Measurements from ENCODE around the gene MEGF11. TPM values are rescaled to one million over a fixed set of nuclear protein-coding genes. Genes with fewer than 3 reads are reported as not detected.

The MEGF11 gene
- polyA plus RNA-seq, 1 donor: 0.66 TPM

DNA sequence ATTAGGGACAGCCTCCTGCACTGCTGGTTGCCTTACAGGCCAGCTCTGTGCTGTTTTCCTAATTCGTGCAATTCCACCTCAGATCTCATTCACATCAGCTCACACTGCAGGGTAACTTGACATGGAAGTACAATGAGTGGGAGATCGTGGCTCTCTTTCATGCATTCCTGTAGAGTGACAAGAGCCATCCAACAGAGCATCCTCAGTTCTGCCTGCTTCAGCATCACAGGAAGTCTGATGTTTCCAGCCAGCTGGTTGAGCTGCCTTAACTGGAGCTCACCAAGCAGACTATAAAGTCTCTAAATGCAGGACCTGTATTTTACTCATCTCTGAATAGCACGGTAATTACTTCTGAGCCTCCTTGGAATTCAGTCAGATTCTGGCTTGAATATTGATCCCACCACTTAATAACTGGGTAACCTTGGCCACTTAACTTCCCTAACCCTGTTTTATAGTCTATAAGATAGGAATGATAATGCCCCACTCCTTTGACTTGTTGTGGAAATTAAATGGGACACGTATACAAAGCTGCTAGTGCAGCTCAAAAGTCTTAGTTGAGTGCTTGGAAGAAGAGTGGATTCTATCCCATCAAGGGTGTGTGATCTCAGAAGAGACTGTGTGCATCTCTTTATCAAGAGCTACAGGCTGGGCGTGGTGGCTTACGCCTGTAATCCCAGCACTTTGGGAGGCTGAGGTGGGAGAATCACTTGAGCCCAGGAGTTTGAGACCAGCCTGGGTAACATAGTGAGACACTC, 38.4 kb upstream of the MEGF11 start:
- H3K27ac ChIP-seq (ENCODE audit: low read length): no peak overlapping the region
- H3K4me3 ChIP-seq (ENCODE audit: low read length): no peak overlapping the region
- 80% methylated on average over 1 of the region's 6 CpGs for WGBS (ENCODE audit: insufficient coverage, low lambda C conversion rate)
- H3K9me3 ChIP-seq (ENCODE audit: control insufficient read depth, low read depth, low read length): peaks cover 2% of the 10 kb centered on the region
- H3K36me3 ChIP-seq (ENCODE audit: control insufficient read depth, insufficient read depth, low read length): no peaks in the 10 kb centered on the region
- no peaks in the 10 kb centered on the region for H3K27me3 ChIP-seq (ENCODE audit: control insufficient read depth, insufficient read depth, low read length)
- no peak for DNase-seq
- peaks cover 14% of the 10 kb centered on the region for H3K4me1 ChIP-seq (ENCODE audit: control insufficient read depth, insufficient read depth, low read length)

DNA sequence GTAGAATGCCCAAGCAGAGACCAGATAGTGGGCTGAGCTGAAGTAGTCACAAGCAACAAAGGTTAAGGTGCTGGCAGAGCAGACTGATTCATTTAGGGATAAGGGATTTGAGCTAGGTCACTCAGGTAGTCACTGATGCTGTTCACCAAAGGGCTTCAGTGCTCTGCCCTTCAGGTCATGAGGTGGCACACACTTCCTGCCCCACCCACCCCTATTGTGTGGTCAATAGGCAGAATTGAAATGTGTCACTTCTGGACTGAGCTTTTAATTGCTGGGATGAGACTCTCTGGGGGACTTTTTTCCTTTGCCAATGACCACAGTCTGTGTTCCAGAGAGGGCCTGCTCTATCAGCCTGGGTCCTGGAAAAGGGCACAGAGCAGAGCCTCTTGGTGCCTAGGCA, 37.0 kb upstream of the MEGF11 start:
- no peaks in the 10 kb centered on the region for H3K27me3 ChIP-seq (ENCODE audit: control insufficient read depth, insufficient read depth, low read length)

DNA sequence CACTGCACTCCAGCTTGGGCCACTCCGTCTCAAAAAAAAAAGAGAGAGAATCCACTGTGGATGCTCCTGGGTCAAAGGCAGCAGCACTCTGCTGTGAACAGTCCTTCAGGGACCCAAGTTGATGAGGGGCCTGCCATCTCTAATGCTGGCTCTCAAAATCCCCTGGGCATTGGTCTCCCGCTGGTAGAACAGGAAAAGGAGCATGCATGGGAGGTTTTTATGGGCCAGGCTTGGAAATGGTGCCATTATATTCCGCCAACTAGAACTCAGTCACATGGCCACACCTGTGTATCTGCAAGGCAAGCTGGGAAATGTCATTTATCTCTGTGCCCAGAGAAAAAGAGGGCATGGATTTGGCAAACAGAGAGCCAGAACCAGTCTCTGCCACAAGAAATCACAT, 36.5 kb upstream of the MEGF11 start:
- H3K4me3 ChIP-seq (ENCODE audit: low read length): no peak overlapping the region
- no peak for DNase-seq
- H3K27ac ChIP-seq (ENCODE audit: low read length): no peak overlapping the region
- H3K4me1 ChIP-seq (ENCODE audit: control insufficient read depth, insufficient read depth, low read length): peaks cover 19% of the 10 kb centered on the region
- no peaks in the 10 kb centered on the region for H3K36me3 ChIP-seq (ENCODE audit: control insufficient read depth, insufficient read depth, low read length)
- peaks cover 2% of the 10 kb centered on the region for H3K9me3 ChIP-seq (ENCODE audit: control insufficient read depth, low read depth, low read length)
- WGBS (ENCODE audit: insufficient coverage, low lambda C conversion rate): no CpG with 5 or more reads among the region's 3 CpGs
- no peaks in the 10 kb centered on the region for H3K27me3 ChIP-seq (ENCODE audit: control insufficient read depth, insufficient read depth, low read length)

More for the DNA sequence above, 37.0 kb upstream of the MEGF11 start:
- peaks cover 2% of the 10 kb centered on the region for H3K9me3 ChIP-seq (ENCODE audit: control insufficient read depth, low read depth, low read length)
- DNase-seq: no peak
- H3K4me3 ChIP-seq (ENCODE audit: low read length): no peak overlapping the region
- H3K4me1 ChIP-seq (ENCODE audit: control insufficient read depth, insufficient read depth, low read length): peaks cover 20% of the 10 kb centered on the region
- H3K36me3 ChIP-seq (ENCODE audit: control insufficient read depth, insufficient read depth, low read length): no peaks in the 10 kb centered on the region
- no peak overlapping the region for H3K27ac ChIP-seq (ENCODE audit: low read length)

DNA sequence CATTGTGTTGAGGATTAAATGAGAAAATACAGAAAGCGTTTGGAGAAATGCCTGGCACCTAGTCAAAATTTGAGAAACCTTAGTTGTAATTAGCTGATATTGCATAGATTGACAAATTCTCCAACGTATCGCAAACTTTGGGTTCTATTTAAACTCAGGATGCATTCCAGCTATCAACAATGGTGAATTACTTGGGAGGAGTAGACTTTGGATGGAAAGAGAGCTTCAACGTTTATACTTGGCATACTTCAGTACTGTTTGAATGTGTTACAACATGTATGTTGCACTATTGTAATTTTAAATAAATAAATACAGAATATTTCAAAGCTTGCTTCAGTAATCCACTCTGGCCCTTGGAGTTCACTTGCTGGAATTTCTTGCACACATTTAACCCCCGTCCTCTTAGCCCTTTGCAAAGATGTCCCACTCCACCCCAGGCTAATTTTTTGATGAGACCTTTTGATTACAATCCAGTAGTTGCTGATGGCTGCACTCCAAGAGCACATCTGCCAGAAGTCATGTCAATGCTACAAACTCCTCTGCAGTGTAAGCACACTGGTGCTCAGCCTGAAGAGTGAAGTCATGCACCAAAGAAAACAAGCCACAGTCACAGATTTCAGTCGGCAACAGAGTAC, 35.1 kb upstream of the MEGF11 start:
- no peaks in the 10 kb centered on the region for H3K9me3 ChIP-seq (ENCODE audit: control insufficient read depth, low read depth, low read length)
- H3K27ac ChIP-seq (ENCODE audit: low read length): no peak overlapping the region
- no peak overlapping the region for H3K4me3 ChIP-seq (ENCODE audit: low read length)
- 83% methylated on average over 1 of the region's 6 CpGs for WGBS (ENCODE audit: insufficient coverage, low lambda C conversion rate)
- no peaks in the 10 kb centered on the region for H3K36me3 ChIP-seq (ENCODE audit: control insufficient read depth, insufficient read depth, low read length)
- H3K27me3 ChIP-seq (ENCODE audit: control insufficient read depth, insufficient read depth, low read length): no peaks in the 10 kb centered on the region
- H3K4me1 ChIP-seq (ENCODE audit: control insufficient read depth, insufficient read depth, low read length): peaks cover 12% of the 10 kb centered on the region
- no peak for DNase-seq

DNA sequence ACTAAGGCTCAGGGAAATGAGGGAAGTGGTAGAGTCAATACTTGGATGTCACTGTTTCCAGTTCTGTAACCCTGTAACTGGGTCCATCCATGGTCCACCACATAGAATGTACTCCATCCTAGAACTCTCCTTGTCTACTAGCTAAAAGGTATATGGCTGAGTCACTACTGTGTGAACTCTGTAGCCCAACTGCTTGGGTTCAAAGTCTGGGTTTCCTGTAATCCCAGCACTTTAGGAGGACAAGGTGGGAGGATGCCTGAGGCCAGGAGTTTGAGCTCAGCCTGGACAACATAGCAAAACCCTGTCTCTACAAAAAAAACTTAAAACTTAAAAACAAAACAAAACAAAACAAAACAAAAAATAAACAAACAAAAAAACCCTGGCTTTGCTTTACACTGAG, 34.5 kb upstream of the MEGF11 start:
- DNase-seq: peak in 1 of 2 donors; percentile 40
- Histone ChIP-seq H3K4me1 (ENCODE audit: control insufficient read depth, insufficient read depth, low read length) (peaks cover 12% of the 10 kb centered on the region), H3K4me3 (ENCODE audit: low read length) (no peak overlapping the region), H3K9me3 (ENCODE audit: control insufficient read depth, low read depth, low read length) (no peaks in the 10 kb centered on the region), H3K36me3 (ENCODE audit: control insufficient read depth, insufficient read depth, low read length) (no peaks in the 10 kb centered on the region), H3K27me3 (ENCODE audit: control insufficient read depth, insufficient read depth, low read length) (no peaks in the 10 kb centered on the region), H3K27ac (ENCODE audit: low read length) (no peak overlapping the region)

DNA sequence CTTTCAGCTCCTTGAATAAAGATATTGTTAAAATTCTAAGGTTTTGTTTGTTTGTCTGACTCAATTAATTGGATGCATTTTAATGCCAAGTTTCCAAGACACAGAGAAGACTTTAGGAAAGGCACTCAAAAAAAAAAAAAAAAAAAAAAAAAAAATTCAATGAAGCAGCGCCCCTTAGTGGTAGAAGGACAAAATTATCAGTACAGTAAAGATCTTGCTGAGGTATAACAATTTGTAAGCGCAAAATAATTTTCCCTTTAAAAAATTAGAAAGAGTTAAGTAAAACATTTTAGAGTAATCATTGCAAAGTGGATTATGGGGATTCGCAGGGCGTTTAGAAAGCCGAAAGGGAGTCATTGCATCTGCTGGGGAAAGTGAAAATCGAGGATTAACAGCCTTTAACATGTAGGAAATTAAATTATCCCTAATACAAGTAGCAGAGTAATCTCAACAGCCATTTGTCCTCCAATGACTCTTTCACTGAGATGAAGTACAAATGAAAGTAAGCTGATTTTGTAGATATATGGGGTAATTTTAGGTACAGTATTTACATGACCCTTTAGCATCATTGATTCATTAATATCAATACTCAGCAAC, 34.0 kb upstream of the MEGF11 start:
- H3K4me3 ChIP-seq (ENCODE audit: low read length): no peak overlapping the region
- no peaks in the 10 kb centered on the region for H3K27me3 ChIP-seq (ENCODE audit: control insufficient read depth, insufficient read depth, low read length)
- H3K9me3 ChIP-seq (ENCODE audit: control insufficient read depth, low read depth, low read length): no peaks in the 10 kb centered on the region
- H3K27ac ChIP-seq (ENCODE audit: low read length): no peak overlapping the region
- no peaks in the 10 kb centered on the region for H3K36me3 ChIP-seq (ENCODE audit: control insufficient read depth, insufficient read depth, low read length)
- DNase-seq: no peak
- peaks cover 12% of the 10 kb centered on the region for H3K4me1 ChIP-seq (ENCODE audit: control insufficient read depth, insufficient read depth, low read length)
- 21% methylated on average over 5 of the region's 6 CpGs for WGBS (ENCODE audit: insufficient coverage, low lambda C conversion rate)

DNA sequence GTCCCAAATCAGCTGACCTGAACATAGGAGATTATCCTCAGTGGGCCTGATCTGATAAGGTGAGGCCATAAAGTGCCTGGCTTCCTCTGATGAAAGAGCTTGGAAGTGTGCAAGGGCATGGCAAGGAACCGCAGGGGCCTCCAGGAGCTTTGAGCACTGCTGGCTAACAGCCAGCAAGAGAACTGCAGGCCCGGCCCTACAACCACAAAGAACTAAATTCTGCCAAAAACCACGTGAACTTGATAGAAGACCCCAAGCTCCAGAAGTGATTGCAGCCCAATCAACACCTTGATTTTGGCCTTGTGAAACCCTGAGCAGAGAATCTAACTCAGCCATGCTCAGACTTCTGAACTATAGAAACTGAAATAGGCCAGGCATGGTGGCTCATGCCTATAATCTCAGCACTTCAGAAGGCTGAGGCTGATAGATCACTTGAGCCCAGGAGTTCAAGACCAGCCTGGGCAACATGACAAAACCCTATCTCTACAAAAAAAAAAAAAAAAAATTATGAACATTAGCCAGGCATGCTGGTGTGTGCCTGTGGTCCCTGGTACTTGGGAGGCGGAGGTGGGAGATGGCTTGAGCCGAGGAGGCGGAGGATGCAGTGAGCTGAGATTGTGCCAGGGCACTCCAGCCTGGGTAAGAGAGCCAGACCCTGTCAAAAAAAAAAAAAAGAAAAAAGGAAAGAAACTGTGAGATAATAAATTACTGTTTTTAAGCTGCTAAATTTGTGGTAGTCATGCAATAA, 32.2 kb upstream of the MEGF11 start:
- Histone ChIP-seq H3K4me1 (ENCODE audit: control insufficient read depth, insufficient read depth, low read length) (peaks cover 12% of the 10 kb centered on the region), H3K27ac (ENCODE audit: low read length) (no peak overlapping the region), H3K9me3 (ENCODE audit: control insufficient read depth, low read depth, low read length) (no peaks in the 10 kb centered on the region), H3K27me3 (ENCODE audit: control insufficient read depth, insufficient read depth, low read length) (no peaks in the 10 kb centered on the region), H3K36me3 (ENCODE audit: control insufficient read depth, insufficient read depth, low read length) (no peaks in the 10 kb centered on the region), H3K4me3 (ENCODE audit: low read length) (no peak overlapping the region)
- WGBS (ENCODE audit: insufficient coverage, low lambda C conversion rate): 100% methylated on average over 1 of the region's 6 CpGs
- peak; percentile 30 to 52 for DNase-seq

DNA sequence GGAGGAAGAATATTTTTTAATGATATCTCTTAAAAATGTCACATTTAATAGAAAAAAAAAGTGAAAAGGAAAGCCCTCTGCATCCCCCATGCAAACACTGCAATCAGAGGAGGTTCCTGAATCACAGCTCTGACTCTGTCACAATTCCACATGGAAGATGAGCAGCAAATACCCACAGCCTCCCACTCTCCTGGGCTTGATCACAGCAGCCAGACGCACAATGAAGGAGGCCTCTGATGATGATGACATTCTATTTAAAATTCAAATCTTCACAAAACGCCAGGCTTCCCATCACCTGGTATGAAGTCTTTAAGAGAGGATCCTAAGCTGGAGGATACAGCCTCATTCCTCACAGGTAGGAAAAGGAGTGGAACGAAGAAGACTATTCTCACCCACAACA, 30.7 kb upstream of the MEGF11 start:
- no peak for DNase-seq
- no CpG with 5 or more reads among the region's 3 CpGs for WGBS (ENCODE audit: insufficient coverage, low lambda C conversion rate)

DNA sequence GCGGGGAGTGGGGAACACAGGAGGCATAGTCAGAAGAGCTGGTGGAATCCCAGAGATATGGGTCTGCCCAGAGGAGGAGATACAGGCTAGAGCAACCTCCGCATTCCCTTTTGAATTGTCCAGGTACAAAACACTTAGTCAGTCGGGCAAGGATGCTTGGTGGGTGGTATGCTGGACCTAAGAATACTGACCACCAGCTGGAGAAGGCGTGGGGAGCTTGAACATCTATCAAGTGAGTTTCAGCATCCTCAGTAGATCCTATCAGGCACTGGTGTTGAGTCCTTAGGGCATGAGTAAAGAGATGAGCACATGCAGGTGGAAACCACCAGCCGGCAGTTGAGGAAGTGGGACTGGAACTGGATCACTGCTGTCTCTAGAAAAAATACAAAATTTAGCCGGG, 25.1 kb upstream of the MEGF11 start:
- 95% methylated on average over 2 of the region's 6 CpGs for WGBS (ENCODE audit: insufficient coverage, low lambda C conversion rate)
- DNase-seq: no peak
- H3K27ac ChIP-seq (ENCODE audit: low read length): no peak overlapping the region

More for the DNA sequence above, 30.7 kb upstream of the MEGF11 start:
- Histone ChIP-seq H3K36me3 (ENCODE audit: control insufficient read depth, insufficient read depth, low read length) (no peaks in the 10 kb centered on the region), H3K4me1 (ENCODE audit: control insufficient read depth, insufficient read depth, low read length) (peaks cover 12% of the 10 kb centered on the region), H3K27ac (ENCODE audit: low read length) (no peak overlapping the region), H3K9me3 (ENCODE audit: control insufficient read depth, low read depth, low read length) (no peaks in the 10 kb centered on the region), H3K27me3 (ENCODE audit: control insufficient read depth, insufficient read depth, low read length) (no peaks in the 10 kb centered on the region), H3K4me3 (ENCODE audit: low read length) (no peak overlapping the region)

DNA sequence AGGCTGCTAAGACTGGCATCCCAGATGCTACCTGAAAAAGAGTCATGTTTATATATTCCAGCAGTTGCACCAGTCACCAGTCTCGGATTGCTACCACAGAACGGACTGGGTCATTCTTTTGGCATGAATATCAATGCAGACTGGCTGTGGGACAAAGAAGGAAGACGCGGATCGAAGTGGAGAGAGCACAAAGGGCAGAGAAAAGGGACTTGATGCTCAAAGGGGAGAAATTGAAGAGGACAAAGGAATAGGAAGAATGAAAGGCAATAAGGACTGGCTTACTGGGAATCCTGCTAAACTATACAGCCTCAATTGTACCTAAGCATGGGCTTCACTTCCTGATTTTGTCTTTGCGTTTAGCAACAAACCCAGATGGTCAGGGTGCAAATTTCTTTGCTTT, 24.5 kb upstream of the MEGF11 start:
- no peak overlapping the region for H3K27ac ChIP-seq (ENCODE audit: low read length)
- no peak for DNase-seq
- no peaks in the 10 kb centered on the region for H3K9me3 ChIP-seq (ENCODE audit: control insufficient read depth, low read depth, low read length)
- WGBS (ENCODE audit: insufficient coverage, low lambda C conversion rate): no CpG with 5 or more reads among the region's 6 CpGs
- no peaks in the 10 kb centered on the region for H3K36me3 ChIP-seq (ENCODE audit: control insufficient read depth, insufficient read depth, low read length)
- no peaks in the 10 kb centered on the region for H3K27me3 ChIP-seq (ENCODE audit: control insufficient read depth, insufficient read depth, low read length)
- no peak overlapping the region for H3K4me3 ChIP-seq (ENCODE audit: low read length)
- no peaks in the 10 kb centered on the region for H3K4me1 ChIP-seq (ENCODE audit: control insufficient read depth, insufficient read depth, low read length)

More for the DNA sequence above, 25.1 kb upstream of the MEGF11 start:
- Histone ChIP-seq H3K4me1 (ENCODE audit: control insufficient read depth, insufficient read depth, low read length) (no peaks in the 10 kb centered on the region), H3K4me3 (ENCODE audit: low read length) (no peak overlapping the region), H3K9me3 (ENCODE audit: control insufficient read depth, low read depth, low read length) (no peaks in the 10 kb centered on the region), H3K27me3 (ENCODE audit: control insufficient read depth, insufficient read depth, low read length) (no peaks in the 10 kb centered on the region), H3K36me3 (ENCODE audit: control insufficient read depth, insufficient read depth, low read length) (no peaks in the 10 kb centered on the region)
